ENCODE measurements around the gene CIAO2B. TPM values are rescaled to one million over a fixed set of nuclear protein-coding genes. Genes with fewer than 3 reads are reported as not detected.

Gene CIAO2B
- polyA plus RNA-seq, 1 donor (not counting 4 experiments of a cell fraction or from before 2014, with no cell fraction given) = 105 TPM

- Histone ChIP-seq H3K9me3 (ENCODE audit: control insufficient read depth, low read depth, low read length) (no peaks in the 10 kb centered on the region), H4K20me1 (ENCODE audit: control insufficient read depth, extremely low read depth, insufficient read depth, low read length) (peaks cover 5% of the 10 kb centered on the region), H3K4me1 (ENCODE audit: control insufficient read depth, extremely low read depth, insufficient read depth, low read length) (no peaks in the 10 kb centered on the region), H3K9ac (ENCODE audit: control insufficient read depth, extremely low read depth, insufficient read depth, low read length) (no peak overlapping the region), H3K36me3 (ENCODE audit: control insufficient read depth in 2 of 2, extremely low read depth in 1 of 2, insufficient read depth in 2 of 2, low read length in 2 of 2) (peaks cover 12 to 15% of the 10 kb centered on the region in 2 experiments), H3K27me3 (ENCODE audit: control insufficient read depth, extremely low read depth, insufficient read depth, low read length) (no peaks in the 10 kb centered on the region), H2AFZ (ENCODE audit: control insufficient read depth, low read length) (no peak overlapping the region), H3K9me1 (ENCODE audit: control insufficient read depth, extremely low read depth, insufficient read depth, low read length) (no peaks in the 10 kb centered on the region), H3K4me2 (ENCODE audit: control insufficient read depth, extremely low read depth, insufficient read depth, low read depth, low read length) (no peak overlapping the region), H3K27ac (ENCODE audit: control insufficient read depth, insufficient read depth, low read length) (no peak overlapping the region), H3K4me3 (ENCODE audit: control insufficient read depth in 2 of 3, extremely low read depth in 1 of 3, insufficient read depth in 2 of 3, low read depth in 1 of 3, low read length in 3 of 3) (no peak overlapping the region), H3K79me2 (ENCODE audit: control insufficient read depth, insufficient read depth, low read length) (peaks cover 16% of the 10 kb centered on the region)
- no peak for TF ChIP-seq EZH2 (IDR thresholded peaks at IDR 0.05; ENCODE audit: low read length)
- no peak for TF ChIP-seq CTCF (optimal IDR thresholded peaks at IDR 0.05 in 1 of 3, IDR thresholded peaks at IDR 0.05 in 1 of 3, conservative IDR thresholded peaks at IDR 0.05 in 1 of 3; ENCODE audit: extremely low read depth in 1 of 3, insufficient read depth in 2 of 3, low read length in 3 of 3)
- dilution Hi-C loops (cut with MboI; ENCODE audit: extremely low pct_ligation_motif_present, low sequenced_read_pairs) = no loop called here
- DNase-seq (ENCODE audit: low read depth, low spot score) = no peak
- no peak for FAIRE-seq
These were observed 44.6 kb downstream of the CIAO2B start for GRCh38 chr16:66889622-66890021.

- dilution Hi-C loops (cut with MboI; ENCODE audit: extremely low pct_ligation_motif_present, low sequenced_read_pairs) = no loop called here
- H2AFZ ChIP-seq (ENCODE audit: control insufficient read depth, low read length) = no peak overlapping the region
- TF ChIP-seq EZH2 (IDR thresholded peaks at IDR 0.05; ENCODE audit: low read length) = no peak
- no peak for TF ChIP-seq CTCF (optimal IDR thresholded peaks at IDR 0.05 in 1 of 3, IDR thresholded peaks at IDR 0.05 in 1 of 3, conservative IDR thresholded peaks at IDR 0.05 in 1 of 3; ENCODE audit: extremely low read depth in 1 of 3, insufficient read depth in 2 of 3, low read length in 3 of 3)
- H4K20me1 ChIP-seq (ENCODE audit: control insufficient read depth, extremely low read depth, insufficient read depth, low read length) = peaks cover 5% of the 10 kb centered on the region
- no peak for FAIRE-seq
- no peaks in the 10 kb centered on the region for H3K9me1 ChIP-seq (ENCODE audit: control insufficient read depth, extremely low read depth, insufficient read depth, low read length)
- no peak overlapping the region for H3K27ac ChIP-seq (ENCODE audit: control insufficient read depth, insufficient read depth, low read length)
- H3K4me1 ChIP-seq (ENCODE audit: control insufficient read depth, extremely low read depth, insufficient read depth, low read length) = no peaks in the 10 kb centered on the region
- no peaks in the 10 kb centered on the region for H3K9me3 ChIP-seq (ENCODE audit: control insufficient read depth, low read depth, low read length)
- no peak for DNase-seq (ENCODE audit: low read depth, low spot score)
- H3K9ac ChIP-seq (ENCODE audit: control insufficient read depth, extremely low read depth, insufficient read depth, low read length) = no peak overlapping the region
- no peaks in the 10 kb centered on the region for H3K27me3 ChIP-seq (ENCODE audit: control insufficient read depth, extremely low read depth, insufficient read depth, low read length)
- peaks cover 15 to 19% of the 10 kb centered on the region in 2 experiments for H3K36me3 ChIP-seq (ENCODE audit: control insufficient read depth in 2 of 2, extremely low read depth in 1 of 2, insufficient read depth in 2 of 2, low read length in 2 of 2)
- no peak overlapping the region for H3K4me2 ChIP-seq (ENCODE audit: control insufficient read depth, extremely low read depth, insufficient read depth, low read depth, low read length)
- H3K79me2 ChIP-seq (ENCODE audit: control insufficient read depth, insufficient read depth, low read length) = peaks cover 19% of the 10 kb centered on the region
- H3K4me3 ChIP-seq (ENCODE audit: control insufficient read depth in 2 of 3, extremely low read depth in 1 of 3, insufficient read depth in 2 of 3, low read depth in 1 of 3, low read length in 3 of 3) = no peak overlapping the region
These were observed 45.3 kb downstream of the CIAO2B start for GRCh38 chr16:66888647-66889615.

Measured in keratinocyte (primary cell).